ENCODE measurements around the gene DBNDD1.
"Not testable (repeated sequence)": the region's sequence is repeated elsewhere in the genome, so short reads cannot be mapped to it uniquely, and the experiment has no call there.

DBNDD1 gene

GRCh38 chr16:90018652-90019542 lies at the start of gene DBNDD1:
Gene DBNDD1, minus strand, starts transcription at chr16:90019456. Its CDS starts 115 bp downstream, at chr16:90019341.
- TF ChIP-seq CTCF (conservative IDR thresholded peaks at IDR 0.05) = no peak
- H3K27ac ChIP-seq = peak within 1 kb of the TSS; percentile 65

GRCh38 chr16:90061437-90061836 lies 42.2 kb upstream of the DBNDD1 start:
- no peak overlapping the region for H3K27ac ChIP-seq
- no peak for TF ChIP-seq CTCF (conservative IDR thresholded peaks at IDR 0.05)

- no peak for TF ChIP-seq CTCF (conservative IDR thresholded peaks at IDR 0.05)
- no peak overlapping the region for H3K27ac ChIP-seq
These were observed 38.5 kb upstream of the DBNDD1 start for GRCh38 chr16:90057738-90058173.

- H3K27ac ChIP-seq = not testable (repeated sequence)
These were observed 37.3 kb upstream of the DBNDD1 start for GRCh38 chr16:90056521-90056920.

GRCh38 chr16:90055371-90055770 lies 36.1 kb upstream of the DBNDD1 start:
- H3K27ac ChIP-seq = no peak overlapping the region
- TF ChIP-seq CTCF (conservative IDR thresholded peaks at IDR 0.05) = no peak

GRCh38 chr16:90054554-90054953 lies 35.3 kb upstream of the DBNDD1 start:
- no peak for TF ChIP-seq CTCF (conservative IDR thresholded peaks at IDR 0.05)
- no peak overlapping the region for H3K27ac ChIP-seq

- no peak for TF ChIP-seq CTCF (conservative IDR thresholded peaks at IDR 0.05)
- H3K27ac ChIP-seq = no peak overlapping the region
These were observed 34.7 kb upstream of the DBNDD1 start for GRCh38 chr16:90053902-90054500.

GRCh38 chr16:90050969-90051368 lies 31.7 kb upstream of the DBNDD1 start:
- TF ChIP-seq CTCF (conservative IDR thresholded peaks at IDR 0.05) = no peak

More at GRCh38 chr16:90050969-90051368, 31.7 kb upstream of the DBNDD1 start:
- no peak overlapping the region for H3K27ac ChIP-seq
